ENCODE data around the gene TDRD12.

Gene TDRD12

DNA sequence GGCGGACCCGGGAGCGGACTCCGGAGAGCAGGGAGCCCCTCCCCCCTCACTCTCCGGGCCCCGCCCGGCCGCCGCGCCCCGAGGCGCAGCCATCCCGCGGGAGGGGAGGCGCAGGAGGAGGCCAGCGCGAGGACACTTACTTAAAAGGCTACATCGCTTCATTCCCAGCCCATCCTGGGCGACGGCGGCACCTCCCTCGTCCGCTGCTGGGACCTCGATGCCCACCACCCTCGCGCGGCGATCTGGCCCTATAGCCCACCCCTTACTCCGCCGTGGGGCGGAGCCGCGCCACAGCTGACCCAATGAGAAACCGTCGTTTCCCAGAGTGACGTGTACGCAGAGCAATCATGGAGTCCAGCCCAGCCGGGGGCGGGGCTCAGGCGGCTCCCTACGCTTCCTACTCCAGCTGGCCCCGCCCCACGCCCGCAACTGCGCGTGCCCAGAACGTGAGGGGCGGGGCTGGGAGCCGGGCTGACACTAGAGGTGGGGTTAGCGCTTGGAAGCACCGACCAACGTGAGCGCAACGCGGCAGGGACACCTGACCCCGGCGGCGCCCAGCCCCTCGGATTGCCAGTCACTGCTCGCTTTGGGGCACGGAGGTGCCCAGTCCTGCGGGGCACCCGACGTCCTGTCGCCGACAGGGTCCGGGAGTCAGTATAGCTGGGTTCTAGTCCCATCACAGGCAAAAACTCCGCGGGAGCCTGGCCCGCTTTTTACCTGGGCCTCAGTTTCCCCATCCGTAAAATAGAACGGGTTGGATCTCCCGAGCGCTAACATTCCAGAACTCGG lies 44.4 kb upstream of the TDRD12 start, which contains the start of gene ANKRD27 (continued):
- TF ChIP-seq ZNF433 (tag by site-specific recombination; IDR thresholded peaks at IDR 0.05; ENCODE audit: low read depth) (no peak), ZSCAN16 (tag by site-specific recombination; IDR thresholded peaks at IDR 0.05) (no peak), ZNF10 (tag by site-specific recombination; IDR thresholded peaks at IDR 0.05) (0 out of 2 replicates have a peak, but pooled peaks have one; percentile 14), ZNF24 (tag by site-specific recombination; IDR thresholded peaks at IDR 0.05) (peak; percentile 88), MZF1 (tag by site-specific recombination; IDR thresholded peaks at IDR 0.05; ENCODE audit: borderline replicate concordance) (no peak), SCRT2 (tag by site-specific recombination; IDR thresholded peaks at IDR 0.05) (no peak), ZNF626 (tag by site-specific recombination; IDR thresholded peaks at IDR 0.05) (no peak; the same call in 1 of the 2 replicates), ZNF776 (tag by site-specific recombination; IDR thresholded peaks at IDR 0.05; ENCODE audit: borderline replicate concordance) (no peak), SETDB1 (IDR thresholded peaks at IDR 0.05; ENCODE audit: insufficient read length, low read length) (no peak), ZNF223 (tag by site-specific recombination; IDR thresholded peaks at IDR 0.05) (no peak), ZNF658 (tag by site-specific recombination; IDR thresholded peaks at IDR 0.05) (no peak), YY1 (tag by site-specific recombination; IDR thresholded peaks at IDR 0.05) (no peak; the same call in none of the 2 replicates), GFI1B (tag by site-specific recombination; IDR thresholded peaks at IDR 0.05) (no peak), ZNF555 (tag by site-specific recombination; conservative IDR thresholded peaks at IDR 0.05) (no peak), ZNF394 (tag by site-specific recombination; IDR thresholded peaks at IDR 0.05; ENCODE audit: borderline replicate concordance) (peak; percentile 25; the same call in 1 of the 2 replicates), ZBTB7A (tag by site-specific recombination; IDR thresholded peaks at IDR 0.05; ENCODE audit: low read depth) (peak; percentile 23; the same call in 1 of the 2 replicates), ZNF138 (tag by site-specific recombination; IDR thresholded peaks at IDR 0.05; ENCODE audit: borderline replicate concordance) (no peak), ZNF549 (tag by site-specific recombination; IDR thresholded peaks at IDR 0.05) (no peak), HOXC10 (CRISPR knock-in tag; IDR thresholded peaks at IDR 0.05) (no peak), TCF7L2 (IDR thresholded peaks at IDR 0.05; ENCODE audit: borderline replicate concordance, low read depth, low read length) (no peak), ZNF670 (tag by site-specific recombination; IDR thresholded peaks at IDR 0.05; ENCODE audit: low read depth) (no peak), KLF8 (tag by site-specific recombination; IDR thresholded peaks at IDR 0.05) (peak; percentile 95), ZNF514 (tag by site-specific recombination; IDR thresholded peaks at IDR 0.05) (no peak), KLF7 (tag by site-specific recombination; IDR thresholded peaks at IDR 0.05; ENCODE audit: borderline replicate concordance) (peak; percentile 82), ZNF335 (tag by site-specific recombination; conservative IDR thresholded peaks at IDR 0.05) (peak; percentile 99), ZNF747 (tag by site-specific recombination; IDR thresholded peaks at IDR 0.05) (no peak), ZNF169 (tag by site-specific recombination; IDR thresholded peaks at IDR 0.05) (no peak), ZNF302 (tag by site-specific recombination; IDR thresholded peaks at IDR 0.05; ENCODE audit: low read depth) (no peak), ZNF175 (tag by site-specific recombination; IDR thresholded peaks at IDR 0.05) (no peak), ZBTB17 (tag by site-specific recombination; IDR thresholded peaks at IDR 0.05) (no peak; the same call in 1 of the 2 replicates), ZNF48 (tag by site-specific recombination; IDR thresholded peaks at IDR 0.05) (no peak), ZNF2 (tag by site-specific recombination; IDR thresholded peaks at IDR 0.05) (no peak), ZNF174 (tag by site-specific recombination; IDR thresholded peaks at IDR 0.05) (no peak)
- TF ChIP-seq, protein P1, sequence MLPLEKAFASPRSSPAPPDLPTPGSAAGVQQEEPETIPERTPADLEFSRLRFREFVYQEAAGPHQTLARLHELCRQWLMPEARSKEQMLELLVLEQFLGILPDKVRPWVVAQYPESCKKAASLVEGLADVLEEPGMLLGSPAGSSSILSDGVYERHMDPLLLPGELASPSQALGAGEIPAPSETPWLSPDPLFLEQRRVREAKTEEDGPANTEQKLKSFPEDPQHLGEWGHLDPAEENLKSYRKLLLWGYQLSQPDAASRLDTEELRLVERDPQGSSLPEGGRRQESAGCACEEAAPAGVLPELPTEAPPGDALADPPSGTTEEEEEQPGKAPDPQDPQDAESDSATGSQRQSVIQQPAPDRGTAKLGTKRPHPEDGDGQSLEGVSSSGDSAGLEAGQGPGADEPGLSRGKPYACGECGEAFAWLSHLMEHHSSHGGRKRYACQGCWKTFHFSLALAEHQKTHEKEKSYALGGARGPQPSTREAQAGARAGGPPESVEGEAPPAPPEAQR (tag by site-specific recombination; IDR thresholded peaks at IDR 0.05) = no peak
- TF ChIP-seq, protein P2, sequence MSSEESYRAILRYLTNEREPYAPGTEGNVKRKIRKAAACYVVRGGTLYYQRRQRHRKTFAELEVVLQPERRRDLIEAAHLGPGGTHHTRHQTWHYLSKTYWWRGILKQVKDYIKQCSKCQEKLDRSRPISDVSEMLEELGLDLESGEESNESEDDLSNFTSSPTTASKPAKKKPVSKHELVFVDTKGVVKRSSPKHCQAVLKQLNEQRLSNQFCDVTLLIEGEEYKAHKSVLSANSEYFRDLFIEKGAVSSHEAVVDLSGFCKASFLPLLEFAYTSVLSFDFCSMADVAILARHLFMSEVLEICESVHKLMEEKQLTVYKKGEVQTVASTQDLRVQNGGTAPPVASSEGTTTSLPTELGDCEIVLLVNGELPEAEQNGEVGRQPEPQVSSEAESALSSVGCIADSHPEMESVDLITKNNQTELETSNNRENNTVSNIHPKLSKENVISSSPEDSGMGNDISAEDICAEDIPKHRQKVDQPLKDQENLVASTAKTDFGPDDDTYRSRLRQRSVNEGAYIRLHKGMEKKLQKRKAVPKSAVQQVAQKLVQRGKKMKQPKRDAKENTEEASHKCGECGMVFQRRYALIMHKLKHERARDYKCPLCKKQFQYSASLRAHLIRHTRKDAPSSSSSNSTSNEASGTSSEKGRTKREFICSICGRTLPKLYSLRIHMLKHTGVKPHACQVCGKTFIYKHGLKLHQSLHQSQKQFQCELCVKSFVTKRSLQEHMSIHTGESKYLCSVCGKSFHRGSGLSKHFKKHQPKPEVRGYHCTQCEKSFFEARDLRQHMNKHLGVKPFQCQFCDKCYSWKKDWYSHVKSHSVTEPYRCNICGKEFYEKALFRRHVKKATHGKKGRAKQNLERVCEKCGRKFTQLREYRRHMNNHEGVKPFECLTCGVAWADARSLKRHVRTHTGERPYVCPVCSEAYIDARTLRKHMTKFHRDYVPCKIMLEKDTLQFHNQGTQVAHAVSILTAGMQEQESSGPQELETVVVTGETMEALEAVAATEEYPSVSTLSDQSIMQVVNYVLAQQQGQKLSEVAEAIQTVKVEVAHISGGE (tag by site-specific recombination; conservative IDR thresholded peaks at IDR 0.05; ENCODE audit: low read depth) = peak; percentile 27; the same call in 1 of the 2 replicates
- TF ChIP-seq, protein P3, sequence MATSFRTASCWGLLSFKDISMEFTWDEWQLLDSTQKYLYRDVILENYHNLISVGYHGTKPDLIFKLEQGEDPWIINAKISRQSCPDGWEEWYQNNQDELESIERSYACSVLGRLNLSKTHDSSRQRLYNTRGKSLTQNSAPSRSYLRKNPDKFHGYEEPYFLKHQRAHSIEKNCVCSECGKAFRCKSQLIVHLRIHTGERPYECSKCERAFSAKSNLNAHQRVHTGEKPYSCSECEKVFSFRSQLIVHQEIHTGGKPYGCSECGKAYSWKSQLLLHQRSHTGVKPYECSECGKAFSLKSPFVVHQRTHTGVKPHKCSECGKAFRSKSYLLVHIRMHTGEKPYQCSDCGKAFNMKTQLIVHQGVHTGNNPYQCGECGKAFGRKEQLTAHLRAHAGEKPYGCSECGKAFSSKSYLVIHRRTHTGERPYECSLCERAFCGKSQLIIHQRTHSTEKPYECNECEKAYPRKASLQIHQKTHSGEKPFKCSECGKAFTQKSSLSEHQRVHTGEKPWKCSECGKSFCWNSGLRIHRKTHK (tag by site-specific recombination; IDR thresholded peaks at IDR 0.05) = no peak
